RWPE2 (cell line): ENCODE results near the gene NKD1.

Source experiments
- ATAC-seq: fragments of 200-7000 bp; cut with Tn5 transposase; 3 replicates; pipeline ENCODE4 v1.9.1; 2021; ENCODE audit warnings: low read depth
- DNase-seq: peaks from one replicate; pipeline ENCODE4 v3.0.0-alpha.2; 2020; ENCODE audit warnings: low spot score
- H3K27ac ChIP-seq: fragments of 450-650 bp; 2 replicates; pipeline ENCODE4 v1.5.1; 2017; ENCODE audit warnings: mild to moderate bottlenecking; ENCODE audit not compliant: poor library complexity, severe bottlenecking
- H3K27me3 ChIP-seq: fragments of 250-450 bp; sonication (Bioruptor Pico); 2 replicates; pipeline ENCODE4 v1.5.1; 2021; ENCODE audit warnings: mild to moderate bottlenecking, moderate library complexity; ENCODE audit not compliant: insufficient read depth, poor library complexity, severe bottlenecking
- H3K36me3 ChIP-seq: fragments of 250-450 bp; sonication (Bioruptor Pico); 2 replicates; pipeline ENCODE4 v1.5.1; 2020; ENCODE audit warnings: low read depth, mild to moderate bottlenecking, moderate library complexity
- H3K4me1 ChIP-seq: fragments of 250-450 bp; sonication (Bioruptor Pico); 2 replicates; pipeline ENCODE4 v1.5.1; 2021; ENCODE audit warnings: mild to moderate bottlenecking, moderate library complexity; ENCODE audit not compliant: insufficient read depth, poor library complexity, severe bottlenecking
- H3K4me3 ChIP-seq: fragments of 250-450 bp; sonication (Bioruptor Pico); 2 replicates; pipeline ENCODE4 v1.5.1; 2021; ENCODE audit warnings: mild to moderate bottlenecking, moderate library complexity; ENCODE audit not compliant: severe bottlenecking
- H3K9me3 ChIP-seq: fragments of 250-450 bp; sonication (Bioruptor Pico); 2 replicates; pipeline ENCODE4 v1.5.1; 2021; ENCODE audit warnings: mild to moderate bottlenecking, moderate library complexity; ENCODE audit not compliant: severe bottlenecking
- CTCF ChIP-seq: fragments of 450-650 bp; IDR thresholded peaks from one replicate; pipeline ENCODE4 v1.5.1; 2017; ENCODE audit warnings: mild to moderate bottlenecking, moderate library complexity; ENCODE audit not compliant: poor library complexity, severe bottlenecking

NKD1 gene

GRCh38 chr16:50530277-50531236 is 17.6 kb upstream of the NKD1 start:
- peaks cover 10% of the 10 kb centered on the region for H3K4me1 ChIP-seq
- ATAC-seq (peak; percentile 99), DNase-seq (peak; percentile 97)
- peaks cover 6% of the 10 kb centered on the region for H3K9me3 ChIP-seq
- no peak for TF ChIP-seq CTCF
- no peaks in the 10 kb centered on the region for H3K27me3 ChIP-seq
- peak overlapping the region; percentile 54 for H3K27ac ChIP-seq
- H3K4me3 ChIP-seq = no peak overlapping the region
- no peaks in the 10 kb centered on the region for H3K36me3 ChIP-seq

GRCh38 chr16:50531359-50531758 is 16.8 kb upstream of the NKD1 start:
- Histone ChIP-seq H3K4me3 (no peak overlapping the region), H3K9me3 (peaks cover 6% of the 10 kb centered on the region), H3K27me3 (no peaks in the 10 kb centered on the region), H3K36me3 (no peaks in the 10 kb centered on the region), H3K4me1 (peaks cover 10% of the 10 kb centered on the region), H3K27ac (peak overlapping the region; percentile 54)
- no peak for TF ChIP-seq CTCF
- ATAC-seq (no peak), DNase-seq (no peak)

- Histone ChIP-seq H3K36me3 (no peaks in the 10 kb centered on the region), H3K9me3 (peaks cover 6% of the 10 kb centered on the region), H3K27ac (no peak overlapping the region), H3K27me3 (no peaks in the 10 kb centered on the region), H3K4me1 (peaks cover 10% of the 10 kb centered on the region), H3K4me3 (no peak overlapping the region)
- DNase-seq = no peak
- no peak for TF ChIP-seq CTCF
- ATAC-seq = no peak
Observed at GRCh38 chr16:50531901-50532300, 16.3 kb upstream of the NKD1 start.

- Histone ChIP-seq H3K4me1 (peaks cover 10% of the 10 kb centered on the region), H3K27me3 (no peaks in the 10 kb centered on the region), H3K36me3 (no peaks in the 10 kb centered on the region), H3K9me3 (peaks cover 6% of the 10 kb centered on the region), H3K4me3 (no peak overlapping the region), H3K27ac (no peak overlapping the region)
- no peak for ATAC-seq
- DNase-seq = no peak
- no peak for TF ChIP-seq CTCF
Observed at GRCh38 chr16:50532576-50532975, 15.6 kb upstream of the NKD1 start.

- Histone ChIP-seq H3K4me3 (no peak overlapping the region), H3K36me3 (no peaks in the 10 kb centered on the region), H3K27me3 (no peaks in the 10 kb centered on the region), H3K27ac (no peak overlapping the region), H3K4me1 (peaks cover 14% of the 10 kb centered on the region), H3K9me3 (peaks cover 6% of the 10 kb centered on the region)
- no peak for DNase-seq
- TF ChIP-seq CTCF = no peak
- ATAC-seq = no peak
Observed at GRCh38 chr16:50533317-50533716, 14.9 kb upstream of the NKD1 start.
